WTC11 (cell line): ENCODE measurements around the gene PRM3. TPM values are rescaled to one million over a fixed set of nuclear protein-coding genes. Genes with fewer than 3 reads are reported as not detected.

ENCODE experiments used
- ATAC-seq: fragments of 200-7000 bp; cut with Tn5 transposase; 2 replicates; pipeline ENCODE4 v1.10.0; 2021; ENCODE audit warnings: mild to moderate bottlenecking, moderate library complexity
- CTCF ChIA-PET: fragments of 300-600 bp; sonication (Branson Sonifier 250); formaldehyde crosslinking; loops from one replicate; lab custom pipeline; 2021; ENCODE audit warnings: antibody characterized with exemption; lab: Charles Lee
- POLR2A ChIA-PET: fragments of 350-600 bp; sonication (Branson Sonifier 250); formaldehyde crosslinking; loops from one replicate; lab custom pipeline; 2021; ENCODE audit warnings: antibody characterized with exemption; lab: Charles Lee
- DNase-seq: peaks from one replicate; pipeline ENCODE4 v3.0.0; 2021; ENCODE audit warnings: low spot score
- H3K27ac Mint-ChIP-seq: 2 replicates; pipeline ENCODE4 v1.8.0; 2021; ENCODE audit warnings: mixed read lengths
- H3K27me3 Mint-ChIP-seq: 2 replicates; pipeline ENCODE4 v1.8.0; 2021; ENCODE audit warnings: low read depth, mild to moderate bottlenecking, moderate library complexity, mixed read lengths
- H3K36me3 Mint-ChIP-seq: 2 replicates; pipeline ENCODE4 v1.8.0; 2021; ENCODE audit warnings: mixed read lengths
- H3K4me1 Mint-ChIP-seq: 2 replicates; pipeline ENCODE4 v1.8.0; 2022; ENCODE audit warnings: mixed read lengths
- H3K4me3 Mint-ChIP-seq: 2 replicates; pipeline ENCODE4 v1.8.0; 2021; ENCODE audit warnings: mild to moderate bottlenecking, moderate library complexity, mixed read lengths
- H3K9me3 Mint-ChIP-seq: 2 replicates; pipeline ENCODE4 v1.8.0; 2021; ENCODE audit warnings: mixed read lengths
- AR ChIP-seq: fragments of 250-450 bp; sonication (Bioruptor Pico); IDR thresholded peaks from 2 replicates; pipeline ENCODE4 v1.9.0; 2021; ENCODE audit warnings: mild to moderate bottlenecking
- ATF2 ChIP-seq: sonication (generic); formaldehyde crosslinking; IDR thresholded peaks from 2 replicates; pipeline ENCODE4 v1.8.1; 2022; ENCODE audit warnings: low read depth, missing genetic modification reagents, borderline replicate concordance
- E2F4 ChIP-seq: sonication (generic); formaldehyde crosslinking; IDR thresholded peaks from 2 replicates; pipeline ENCODE4 v1.8.1; 2022; ENCODE audit warnings: low read depth, mild to moderate bottlenecking, moderate library complexity, missing genetic modification reagents, borderline replicate concordance
- ERG ChIP-seq: fragments of 250-450 bp; sonication (Bioruptor Pico); IDR thresholded peaks from 2 replicates; pipeline ENCODE4 v1.8.0; 2021; ENCODE audit warnings: mild to moderate bottlenecking
- GTF2I ChIP-seq: fragments of 250-450 bp; sonication (Bioruptor Pico); conservative IDR thresholded peaks from 2 replicates; pipeline ENCODE4 v1.4.0; 2021; ENCODE audit warnings: mild to moderate bottlenecking
- JUN ChIP-seq: sonication (generic); formaldehyde crosslinking; IDR thresholded peaks from 2 replicates; pipeline ENCODE4 v1.8.0; 2023; ENCODE audit warnings: mild to moderate bottlenecking, missing genetic modification reagents
- MYBL2 ChIP-seq: sonication (generic); formaldehyde crosslinking; IDR thresholded peaks from 2 replicates; pipeline ENCODE4 v1.8.1; 2023; ENCODE audit warnings: mild to moderate bottlenecking, moderate library complexity, missing genetic modification reagents
- NR1H2 ChIP-seq: sonication (generic); formaldehyde crosslinking; IDR thresholded peaks from 2 replicates; pipeline ENCODE4 v1.9.0; 2021; ENCODE audit warnings: mild to moderate bottlenecking, moderate library complexity, missing genetic modification reagents
- OVOL2 ChIP-seq: fragments of 250-450 bp; sonication (Bioruptor Pico); IDR thresholded peaks from 2 replicates; pipeline ENCODE4 v1.9.0; 2021; ENCODE audit warnings: mild to moderate bottlenecking, borderline replicate concordance
- PREB ChIP-seq: sonication (generic); formaldehyde crosslinking; IDR thresholded peaks from 2 replicates; pipeline ENCODE4 v1.8.1; 2022; ENCODE audit warnings: mild to moderate bottlenecking, missing genetic modification reagents, moderate library complexity, borderline replicate concordance
- TEAD4 ChIP-seq: sonication (generic); formaldehyde crosslinking; IDR thresholded peaks from 2 replicates; pipeline ENCODE4 v1.8.0; 2022; ENCODE audit warnings: mild to moderate bottlenecking, missing genetic modification reagents
- ZNF121 ChIP-seq: sonication (generic); formaldehyde crosslinking; IDR thresholded peaks from 2 replicates; pipeline ENCODE4 v1.8.0; 2023; ENCODE audit warnings: missing genetic modification reagents
- ZNF317 ChIP-seq: sonication (generic); formaldehyde crosslinking; IDR thresholded peaks from 2 replicates; pipeline ENCODE4 v1.8.1; 2023; ENCODE audit warnings: low read depth, mild to moderate bottlenecking, moderate library complexity, missing genetic modification reagents, borderline replicate concordance
- ZNF416 ChIP-seq: fragments of 250-450 bp; sonication (Bioruptor Pico); IDR thresholded peaks from 2 replicates; pipeline ENCODE4 v1.9.0; 2021; ENCODE audit warnings: mild to moderate bottlenecking, inconsistent platforms
- total RNA-seq: library from RNA; stranded (reverse); gene quantifications from 3 replicates; pipeline ENCODE4 v1.2.3, GENCODE V29; 2021
- TF ChIP-seq, protein P1 (sequence below): sonication (generic); formaldehyde crosslinking; IDR thresholded peaks from 2 replicates; pipeline ENCODE4 v1.8.0; 2022; ENCODE audit warnings: missing genetic modification reagents
- TF ChIP-seq, protein P2 (sequence below): sonication (generic); formaldehyde crosslinking; IDR thresholded peaks from 2 replicates; pipeline ENCODE4 v1.8.1; 2022; ENCODE audit warnings: mild to moderate bottlenecking, moderate library complexity, missing genetic modification reagents

Gene PRM3
- total RNA-seq, 1 experiment from 2014 or later: not detected

DNA sequence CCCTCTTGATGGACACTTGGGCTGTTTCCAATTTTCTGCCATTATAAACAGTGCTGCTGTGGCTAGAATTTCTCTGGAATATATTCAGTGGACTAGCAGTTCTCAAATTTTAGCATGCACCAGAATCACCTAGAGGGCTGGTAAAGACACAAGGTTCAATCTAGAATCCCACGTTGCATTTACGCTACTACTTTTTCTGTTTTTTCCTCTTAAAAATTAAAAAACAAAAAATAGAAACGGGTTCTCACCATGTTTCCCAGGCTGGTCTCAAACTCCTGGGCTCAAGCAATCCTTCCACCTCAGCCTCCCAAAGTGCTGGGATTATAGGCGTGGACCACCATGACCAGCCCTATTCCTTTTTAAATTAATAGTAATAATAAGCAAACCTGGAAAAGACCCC lies 22.2 kb upstream of the PRM3 start (continued):
- TF ChIP-seq AR (CRISPR knock-in tag): no peak
- no peak for TF ChIP-seq MYBL2 (CRISPR knock-in tag)
- TF ChIP-seq ATF2 (CRISPR knock-in tag): no peak
- TF ChIP-seq ZNF416: no peak

- TF ChIP-seq PREB (CRISPR knock-in tag) (no peak), GTF2I (CRISPR knock-in tag) (no peak), JUN (CRISPR knock-in tag) (no peak), E2F4 (no peak), OVOL2 (CRISPR knock-in tag) (no peak), ZNF121 (0 out of 2 replicates have a peak, but pooled peaks have one; percentile 15)
- TF ChIP-seq, all 79 proteins: peak for 1
- ChIA-PET CTCF (interaction anchor here (0.7 to 2.3 kb wide), 5 partner anchors 36 to 95 kb away, joined by 3 to 13 read pairs (median 3); partner anchors contain the start of gene SOCS1), POLR2A (no interaction called here)
- peaks cover 31% of the 10 kb centered on the region for H3K4me1 Mint-ChIP-seq
- DNase-seq (no peak), ATAC-seq (no peak)
- no peaks in the 10 kb centered on the region; the same call in 1 of the 2 replicates for H3K27me3 Mint-ChIP-seq
- no peaks in the 10 kb centered on the region for H3K36me3 Mint-ChIP-seq
- no peak overlapping the region for H3K27ac Mint-ChIP-seq
- no peaks in the 10 kb centered on the region for H3K9me3 Mint-ChIP-seq
- no peak overlapping the region for H3K4me3 Mint-ChIP-seq
Measured at GRCh38 chr16:11292076-11292748, 18.8 kb upstream of the PRM3 start.

GRCh38 chr16:11291091-11291703 lies 17.8 kb upstream of the PRM3 start:
- Mint-ChIP-seq H3K4me3 (no peak overlapping the region), H3K27ac (peak overlapping the region; percentile 17), H3K36me3 (no peaks in the 10 kb centered on the region), H3K4me1 (peaks cover 20% of the 10 kb centered on the region), H3K27me3 (no peaks in the 10 kb centered on the region; the same call in 1 of the 2 replicates), H3K9me3 (no peaks in the 10 kb centered on the region)
- CTCF ChIA-PET: interaction anchor here (1.2 to 2.3 kb wide), 3 partner anchors 35 to 65 kb away, joined by 3 to 13 read pairs (median 9); partner anchors contain the start of gene SOCS1
- POLR2A ChIA-PET: interaction anchor here (0.7 kb wide), 1 partner anchor 36 kb away, joined by 4 read pairs; the partner anchor contains the start of gene SOCS1
- no peak for DNase-seq
- peak; percentile 83 for ATAC-seq
- no peak for TF ChIP-seq TEAD4 (CRISPR knock-in tag)
- TF ChIP-seq ERG (CRISPR knock-in tag): no peak
- TF ChIP-seq, protein P1, sequence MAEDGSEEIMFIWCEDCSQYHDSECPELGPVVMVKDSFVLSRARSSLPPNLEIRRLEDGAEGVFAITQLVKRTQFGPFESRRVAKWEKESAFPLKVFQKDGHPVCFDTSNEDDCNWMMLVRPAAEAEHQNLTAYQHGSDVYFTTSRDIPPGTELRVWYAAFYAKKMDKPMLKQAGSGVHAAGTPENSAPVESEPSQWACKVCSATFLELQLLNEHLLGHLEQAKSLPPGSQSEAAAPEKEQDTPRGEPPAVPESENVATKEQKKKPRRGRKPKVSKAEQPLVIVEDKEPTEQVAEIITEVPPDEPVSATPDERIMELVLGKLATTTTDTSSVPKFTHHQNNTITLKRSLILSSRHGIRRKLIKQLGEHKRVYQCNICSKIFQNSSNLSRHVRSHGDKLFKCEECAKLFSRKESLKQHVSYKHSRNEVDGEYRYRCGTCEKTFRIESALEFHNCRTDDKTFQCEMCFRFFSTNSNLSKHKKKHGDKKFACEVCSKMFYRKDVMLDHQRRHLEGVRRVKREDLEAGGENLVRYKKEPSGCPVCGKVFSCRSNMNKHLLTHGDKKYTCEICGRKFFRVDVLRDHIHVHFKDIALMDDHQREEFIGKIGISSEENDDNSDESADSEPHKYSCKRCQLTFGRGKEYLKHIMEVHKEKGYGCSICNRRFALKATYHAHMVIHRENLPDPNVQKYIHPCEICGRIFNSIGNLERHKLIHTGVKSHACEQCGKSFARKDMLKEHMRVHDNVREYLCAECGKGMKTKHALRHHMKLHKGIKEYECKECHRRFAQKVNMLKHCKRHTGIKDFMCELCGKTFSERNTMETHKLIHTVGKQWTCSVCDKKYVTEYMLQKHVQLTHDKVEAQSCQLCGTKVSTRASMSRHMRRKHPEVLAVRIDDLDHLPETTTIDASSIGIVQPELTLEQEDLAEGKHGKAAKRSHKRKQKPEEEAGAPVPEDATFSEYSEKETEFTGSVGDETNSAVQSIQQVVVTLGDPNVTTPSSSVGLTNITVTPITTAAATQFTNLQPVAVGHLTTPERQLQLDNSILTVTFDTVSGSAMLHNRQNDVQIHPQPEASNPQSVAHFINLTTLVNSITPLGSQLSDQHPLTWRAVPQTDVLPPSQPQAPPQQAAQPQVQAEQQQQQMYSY: no peak
- TF ChIP-seq NR1H2 (CRISPR knock-in tag): no peak
- no peak for TF ChIP-seq ZNF317 (CRISPR knock-in tag)
- TF ChIP-seq, protein P2, sequence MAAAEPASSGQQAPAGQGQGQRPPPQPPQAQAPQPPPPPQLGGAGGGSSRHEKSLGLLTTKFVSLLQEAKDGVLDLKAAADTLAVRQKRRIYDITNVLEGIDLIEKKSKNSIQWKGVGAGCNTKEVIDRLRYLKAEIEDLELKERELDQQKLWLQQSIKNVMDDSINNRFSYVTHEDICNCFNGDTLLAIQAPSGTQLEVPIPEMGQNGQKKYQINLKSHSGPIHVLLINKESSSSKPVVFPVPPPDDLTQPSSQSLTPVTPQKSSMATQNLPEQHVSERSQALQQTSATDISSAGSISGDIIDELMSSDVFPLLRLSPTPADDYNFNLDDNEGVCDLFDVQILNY (CRISPR knock-in tag): no peak
- TF ChIP-seq OVOL2 (CRISPR knock-in tag): no peak
- no peak for TF ChIP-seq ATF2 (CRISPR knock-in tag)
